ENCODE data around the gene STPG1.

STPG1 gene

GRCh38 chr1:24325587-24326449 lies 87.8 kb downstream of the STPG1 start:
- Histone ChIP-seq H3F3A (ENCODE audit: insufficient read depth) (0 out of 2 replicates have a peak, but pooled peaks cover 5% of the 10 kb centered on the region), H3K36me3 (ENCODE audit: low read length) (no peaks in the 10 kb centered on the region), H3K27me3 (ENCODE audit: low read length) (no peaks in the 10 kb centered on the region), H4K20me1 (ENCODE audit: low read depth, low read length) (no peaks in the 10 kb centered on the region), H2AFZ (ENCODE audit: low read depth, low read length, severe bottlenecking) (no peak overlapping the region), H3K79me2 (ENCODE audit: insufficient read depth, low read length) (no peaks in the 10 kb centered on the region), H3K4me3 (ENCODE audit: insufficient read depth, low read length, poor library complexity, severe bottlenecking) (no peak overlapping the region), H3K4me2 (ENCODE audit: low read depth, low read length, poor library complexity, severe bottlenecking) (no peak overlapping the region), H3K27ac (ENCODE audit: low read depth, low read length) (no peak overlapping the region), H3K9me2 (replicated peaks; ENCODE audit: insufficient read depth, low read length) (no peaks in the 10 kb centered on the region), H3K9me3 (ENCODE audit: insufficient read depth, low read length) (no peaks in the 10 kb centered on the region), H3K9ac (ENCODE audit: low read length) (no peak overlapping the region)
- TF ChIP-seq CTCF (IDR thresholded peaks at IDR 0.05; ENCODE audit: insufficient read depth, low read length, poor library complexity, severe bottlenecking) = no peak
- no peak for TF ChIP-seq EZH2phosphoT487 (conservative IDR thresholded peaks at IDR 0.05; ENCODE audit: low read length)

- no peak overlapping the region for H2AFZ ChIP-seq (ENCODE audit: low read depth, low read length, severe bottlenecking)
- no peaks in the 10 kb centered on the region for H3K79me2 ChIP-seq (ENCODE audit: insufficient read depth, low read length)
- no peak overlapping the region for H3K4me2 ChIP-seq (ENCODE audit: low read depth, low read length, poor library complexity, severe bottlenecking)
- H3K27ac ChIP-seq (ENCODE audit: low read depth, low read length) = no peak overlapping the region
- H3K9ac ChIP-seq (ENCODE audit: low read length) = no peak overlapping the region
- no peaks in the 10 kb centered on the region for H3K36me3 ChIP-seq (ENCODE audit: low read length)
- H3K9me3 ChIP-seq (ENCODE audit: insufficient read depth, low read length) = no peaks in the 10 kb centered on the region
- H3K4me3 ChIP-seq (ENCODE audit: insufficient read depth, low read length, poor library complexity, severe bottlenecking) = no peak overlapping the region
- no peaks in the 10 kb centered on the region for H3K9me2 ChIP-seq (replicated peaks; ENCODE audit: insufficient read depth, low read length)
- H3K27me3 ChIP-seq (ENCODE audit: low read length) = no peaks in the 10 kb centered on the region
- TF ChIP-seq EZH2phosphoT487 (conservative IDR thresholded peaks at IDR 0.05; ENCODE audit: low read length) (no peak), CTCF (IDR thresholded peaks at IDR 0.05; ENCODE audit: insufficient read depth, low read length, poor library complexity, severe bottlenecking) (no peak)
- 0 out of 2 replicates have a peak, but pooled peaks cover 5% of the 10 kb centered on the region for H3F3A ChIP-seq (ENCODE audit: insufficient read depth)
- no peaks in the 10 kb centered on the region for H4K20me1 ChIP-seq (ENCODE audit: low read depth, low read length)
Measured at GRCh38 chr1:24324903-24325302, 88.7 kb downstream of the STPG1 start.

- Histone ChIP-seq H3K9me3 (ENCODE audit: insufficient read depth, low read length) (no peaks in the 10 kb centered on the region), H3K27me3 (ENCODE audit: low read length) (no peaks in the 10 kb centered on the region), H2AFZ (ENCODE audit: low read depth, low read length, severe bottlenecking) (no peak overlapping the region), H3F3A (ENCODE audit: insufficient read depth) (0 out of 2 replicates have a peak, but pooled peaks cover 5% of the 10 kb centered on the region), H3K27ac (ENCODE audit: low read depth, low read length) (no peak overlapping the region), H3K9ac (ENCODE audit: low read length) (no peak overlapping the region), H3K4me2 (ENCODE audit: low read depth, low read length, poor library complexity, severe bottlenecking) (no peak overlapping the region), H3K4me3 (ENCODE audit: insufficient read depth, low read length, poor library complexity, severe bottlenecking) (no peak overlapping the region), H3K79me2 (ENCODE audit: insufficient read depth, low read length) (no peaks in the 10 kb centered on the region), H3K9me2 (replicated peaks; ENCODE audit: insufficient read depth, low read length) (no peaks in the 10 kb centered on the region), H3K36me3 (ENCODE audit: low read length) (no peaks in the 10 kb centered on the region), H4K20me1 (ENCODE audit: low read depth, low read length) (no peaks in the 10 kb centered on the region)
- no peak for TF ChIP-seq EZH2phosphoT487 (conservative IDR thresholded peaks at IDR 0.05; ENCODE audit: low read length)
- TF ChIP-seq CTCF (IDR thresholded peaks at IDR 0.05; ENCODE audit: insufficient read depth, low read length, poor library complexity, severe bottlenecking) = no peak
Measured at GRCh38 chr1:24323281-24323680, 90.3 kb downstream of the STPG1 start.

Measured in SU-DHL-6 (cell line).